Activated naive CD4-positive, alpha-beta T cell treated with Interleukin-2 at 50 U/mL for 16 hours (primary cell): ENCODE measurements around the gene MBP.
"Not testable (repeated sequence)": the region's sequence is repeated elsewhere in the genome, so short reads cannot be mapped to it uniquely, and the experiment has no call there.

ENCODE experiments used
- DNase-seq: peaks from one replicate; pipeline ENCODE4 v3.0.0-alpha.2; 2020

The MBP gene

DNA sequence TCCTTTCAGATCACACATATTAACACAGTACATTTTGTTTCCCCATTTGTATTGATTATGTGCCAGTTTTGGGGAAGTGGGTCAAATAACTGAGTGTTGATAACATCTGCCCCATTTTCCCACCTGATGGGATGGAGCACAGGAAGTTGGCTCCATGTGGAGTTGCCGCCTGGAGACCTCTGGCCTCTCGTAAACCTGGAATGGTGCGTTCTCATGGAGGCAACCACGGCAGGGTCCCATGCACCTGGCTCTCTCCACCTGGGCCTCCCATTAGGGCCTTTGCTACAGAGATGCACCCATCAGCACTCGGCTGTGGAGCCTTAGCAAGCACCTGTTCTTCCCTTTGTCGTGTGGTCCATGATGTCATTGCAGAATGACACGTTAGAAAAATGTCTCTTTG lies 130.6 kb downstream of the MBP start:
- no peak for DNase-seq

DNA sequence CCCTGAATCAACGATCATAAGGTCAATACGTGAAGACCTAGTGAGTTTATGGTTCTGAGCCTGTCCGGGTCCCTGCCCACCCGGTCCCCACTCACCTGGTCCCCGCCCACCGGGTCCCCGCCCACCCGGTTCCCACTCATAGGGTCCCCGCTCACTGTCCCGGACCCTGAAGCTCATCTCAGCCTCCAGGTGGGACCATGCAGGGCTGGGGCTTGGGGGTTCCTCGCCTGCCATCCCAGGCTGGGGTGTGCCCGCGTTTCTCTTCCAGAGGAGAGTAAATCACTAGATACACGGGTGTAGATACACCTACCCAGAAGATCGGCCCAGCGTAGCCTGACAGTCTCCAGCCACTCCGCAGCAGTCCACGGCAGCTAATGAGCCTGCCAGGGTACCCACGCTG lies 131.5 kb downstream of the MBP start:
- DNase-seq = no peak

DNA sequence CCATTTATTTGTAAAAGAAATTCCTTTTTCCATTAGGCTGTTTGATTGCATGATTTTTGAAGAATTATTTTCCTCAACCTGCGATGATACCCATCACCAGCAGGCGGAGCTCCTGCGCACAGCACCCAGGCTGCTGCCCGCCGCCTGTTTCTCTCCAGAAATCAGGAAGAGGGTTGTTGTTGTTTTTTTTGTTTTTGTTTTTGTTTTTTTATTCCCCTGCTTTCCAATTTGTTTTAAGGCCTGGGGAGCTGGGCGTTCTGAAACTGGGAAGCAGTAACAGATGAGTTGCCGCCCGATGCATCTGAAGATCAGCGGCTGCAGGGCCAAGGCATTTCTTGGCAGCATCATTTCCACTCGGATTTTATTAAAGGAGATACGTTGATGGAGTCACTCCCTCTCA lies 132.1 kb downstream of the MBP start:
- peak; percentile 56 for DNase-seq

DNA sequence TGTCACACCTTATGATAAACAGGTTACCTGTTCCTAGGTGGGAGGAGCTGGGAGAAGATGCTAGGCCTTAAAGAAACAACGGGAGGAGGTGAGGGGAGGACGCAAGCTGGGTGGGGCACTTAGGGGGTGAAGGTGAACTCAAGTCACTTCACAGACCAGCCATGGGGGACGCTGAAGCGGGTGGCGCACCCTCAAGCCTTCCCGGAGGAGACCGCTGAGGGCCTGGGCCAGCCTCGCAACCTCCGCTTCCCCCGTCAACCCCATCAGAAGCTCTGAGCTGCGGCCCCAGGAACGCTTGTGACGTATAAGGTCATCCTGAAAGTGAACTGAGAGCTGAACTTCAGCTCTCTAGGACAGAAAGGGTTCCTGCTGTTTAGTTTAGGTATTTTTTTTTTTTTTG lies 133.5 kb downstream of the MBP start:
- DNase-seq = no peak

DNA sequence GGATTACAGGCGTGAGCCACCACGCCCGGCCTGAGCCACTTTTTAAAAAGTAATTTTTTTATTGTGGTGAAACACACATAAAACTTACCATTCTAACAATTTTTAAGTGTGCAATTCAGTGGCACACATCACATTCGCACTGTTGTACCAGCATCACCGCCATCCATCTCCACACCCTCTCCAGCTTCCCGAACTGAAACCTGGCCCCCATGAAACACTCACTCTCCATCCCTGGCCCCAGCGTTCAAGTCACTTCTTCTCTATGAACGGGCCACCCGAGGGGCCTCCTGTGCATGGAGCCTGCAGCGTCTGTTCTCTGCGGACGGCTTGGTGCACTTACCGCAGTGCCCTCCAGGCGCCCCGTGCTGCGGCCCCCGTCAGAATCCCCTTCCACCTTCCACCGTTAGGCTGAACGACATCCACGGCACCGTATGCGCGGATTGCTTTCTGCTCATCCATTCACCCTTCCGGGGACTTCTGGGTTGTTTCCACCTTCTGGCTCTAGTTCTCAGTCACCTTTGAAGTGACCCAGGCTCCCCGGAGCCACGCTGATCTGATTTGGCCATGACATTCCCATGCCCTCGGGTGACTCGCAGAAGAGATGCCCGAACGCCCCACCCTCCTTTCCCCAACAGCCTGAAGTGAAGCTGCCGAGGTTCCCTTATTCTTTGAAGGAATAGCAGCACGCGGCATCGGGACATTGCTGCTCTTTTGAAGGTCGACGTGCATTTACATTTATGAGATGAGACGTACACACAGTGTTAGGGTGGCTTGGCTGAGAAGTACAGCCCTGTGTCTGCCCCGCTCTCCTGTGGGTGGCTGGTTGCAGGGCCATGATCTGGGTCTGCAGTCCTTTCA lies 134.4 kb downstream of the MBP start:
- DNase-seq = no peak

DNA sequence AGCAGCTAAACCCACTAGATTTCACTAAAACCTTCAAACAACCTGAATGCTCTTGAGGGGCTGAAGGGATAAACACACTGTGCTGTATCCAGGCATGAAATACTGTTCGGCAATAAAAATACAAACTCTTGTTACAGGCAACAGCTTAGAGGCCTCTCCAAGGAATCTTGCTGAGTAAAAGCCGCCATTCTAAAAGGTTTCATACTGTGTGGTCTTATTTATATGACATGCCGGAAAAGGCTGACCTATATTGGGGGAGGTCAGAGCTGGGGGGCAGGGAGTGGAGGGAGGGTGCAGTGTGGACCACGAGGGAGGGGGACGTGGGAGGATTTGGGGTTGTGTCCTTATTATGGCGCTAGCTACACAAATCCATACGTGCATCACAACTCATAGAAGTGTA lies 136.2 kb downstream of the MBP start:
- DNase-seq = no peak

DNA sequence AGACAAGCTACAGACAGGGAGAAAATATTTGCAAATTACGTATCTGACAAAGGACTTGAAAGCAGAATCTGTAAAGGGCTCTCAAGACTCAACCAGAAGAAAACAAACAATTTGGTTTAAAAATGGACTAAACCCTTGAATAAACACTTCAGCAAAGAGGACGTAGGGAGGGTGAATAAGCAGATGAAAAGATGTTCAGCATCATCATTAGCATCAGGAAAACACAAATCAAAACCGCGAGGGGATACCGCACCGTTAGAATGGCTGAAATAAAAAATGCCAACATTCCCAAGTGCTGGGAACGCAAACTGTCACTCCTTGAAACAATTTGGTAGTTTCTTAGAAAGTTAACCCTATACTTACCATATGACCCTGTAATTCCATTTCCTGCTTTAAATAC lies 136.7 kb downstream of the MBP start:
- DNase-seq = no peak

DNA sequence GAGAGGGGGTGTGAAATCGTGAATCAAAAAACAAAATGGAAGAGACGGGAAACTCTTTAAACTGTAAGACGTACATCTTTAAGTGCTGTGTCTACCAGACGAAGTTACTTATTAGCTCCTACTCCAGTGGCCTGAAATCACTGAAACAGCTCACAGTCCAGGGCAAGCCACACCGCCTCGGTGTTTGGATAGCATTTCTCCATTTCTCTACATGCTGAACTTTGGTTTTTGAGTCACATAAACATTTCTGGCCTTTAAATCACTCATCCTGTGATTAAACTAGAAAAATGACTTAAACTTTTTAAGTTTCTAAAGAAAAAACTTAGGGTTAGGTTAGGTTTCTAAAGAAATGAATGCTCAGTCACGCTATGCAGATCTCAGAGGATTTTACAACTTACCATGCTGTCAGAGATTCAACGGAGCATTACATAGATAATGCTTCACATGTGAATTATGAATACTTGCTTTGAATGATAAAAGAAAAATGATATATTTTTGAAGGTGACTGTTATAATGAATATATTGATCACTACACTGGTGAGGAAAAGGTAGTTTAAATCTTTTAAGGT lies 138.4 kb downstream of the MBP start:
- DNase-seq = no peak

DNA sequence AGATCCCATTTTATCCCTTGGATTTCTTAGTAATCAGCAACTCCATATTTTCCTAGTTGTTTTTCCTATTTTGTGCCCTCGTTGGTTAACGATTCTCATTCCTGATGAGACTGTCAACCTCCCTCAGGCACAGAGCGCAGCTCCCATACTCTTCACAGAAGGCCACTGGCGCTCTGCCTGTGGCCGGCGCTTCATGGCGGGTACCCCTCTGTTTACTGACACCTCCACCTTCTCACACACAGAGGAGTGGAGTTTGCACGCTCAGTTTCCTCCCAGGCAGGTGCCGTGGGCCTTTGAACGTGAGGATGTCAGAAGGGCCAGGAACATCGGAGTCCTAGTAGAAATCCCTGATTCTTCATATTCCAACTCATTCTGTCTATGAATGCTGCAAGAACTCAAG lies 139.0 kb downstream of the MBP start:
- no peak for DNase-seq

DNA sequence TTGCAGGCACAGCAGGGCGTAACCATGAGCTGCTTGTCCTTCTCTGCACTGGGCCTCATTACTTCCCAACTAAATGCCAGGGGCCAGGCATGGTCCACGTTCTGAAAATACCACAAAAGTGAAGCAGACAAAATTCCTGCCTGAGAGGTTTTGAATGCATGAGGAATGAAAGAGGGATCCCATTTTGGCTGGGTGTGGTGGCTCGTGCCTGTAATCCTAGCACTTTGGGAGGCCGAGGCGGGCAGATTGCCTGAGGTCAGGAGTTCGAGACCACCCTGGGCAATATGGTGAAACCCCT lies 139.5 kb downstream of the MBP start:
- DNase-seq = no peak

DNA sequence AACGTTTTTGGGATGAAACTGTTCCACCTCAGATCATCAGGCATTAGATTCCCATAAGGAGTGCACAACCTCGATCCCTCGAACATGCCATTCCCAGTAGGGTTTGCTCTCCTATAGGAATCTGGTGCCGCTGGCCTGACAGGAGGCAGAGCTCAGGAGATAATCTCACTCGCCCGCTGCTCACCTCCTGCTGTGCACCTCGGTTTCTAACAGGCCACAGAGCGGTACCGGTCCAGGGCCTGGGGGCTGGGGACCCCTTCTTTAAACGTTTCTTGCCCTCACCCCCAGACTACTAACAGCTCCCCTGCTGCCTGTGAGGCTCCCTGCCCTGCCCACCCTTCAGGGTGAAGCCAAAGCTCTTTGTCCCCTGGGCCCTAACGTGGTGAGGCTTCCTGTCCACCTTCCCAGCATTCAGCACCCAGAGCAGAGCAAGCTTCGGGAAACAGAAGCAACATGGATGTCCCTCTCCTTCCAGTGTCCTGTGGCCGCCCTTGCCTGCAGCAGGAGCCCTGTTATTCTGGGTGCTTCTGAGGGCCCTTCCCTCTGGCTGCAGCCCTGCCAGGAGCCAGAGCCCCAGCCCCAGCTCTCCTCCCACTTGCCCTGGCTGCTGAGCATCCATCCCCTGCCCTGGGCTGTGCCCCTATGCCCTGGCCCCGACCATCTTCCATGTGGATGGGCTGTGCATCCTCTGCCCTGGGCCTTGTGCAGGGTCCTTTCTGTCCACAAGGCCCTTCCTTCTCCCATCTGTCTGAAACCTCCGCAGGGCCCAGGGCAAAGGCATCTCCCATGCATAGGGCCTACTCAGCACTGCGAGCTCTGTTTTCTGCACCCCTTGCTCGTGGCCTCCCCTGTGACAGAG lies 140.1 kb downstream of the MBP start:
- no peak for DNase-seq

DNA sequence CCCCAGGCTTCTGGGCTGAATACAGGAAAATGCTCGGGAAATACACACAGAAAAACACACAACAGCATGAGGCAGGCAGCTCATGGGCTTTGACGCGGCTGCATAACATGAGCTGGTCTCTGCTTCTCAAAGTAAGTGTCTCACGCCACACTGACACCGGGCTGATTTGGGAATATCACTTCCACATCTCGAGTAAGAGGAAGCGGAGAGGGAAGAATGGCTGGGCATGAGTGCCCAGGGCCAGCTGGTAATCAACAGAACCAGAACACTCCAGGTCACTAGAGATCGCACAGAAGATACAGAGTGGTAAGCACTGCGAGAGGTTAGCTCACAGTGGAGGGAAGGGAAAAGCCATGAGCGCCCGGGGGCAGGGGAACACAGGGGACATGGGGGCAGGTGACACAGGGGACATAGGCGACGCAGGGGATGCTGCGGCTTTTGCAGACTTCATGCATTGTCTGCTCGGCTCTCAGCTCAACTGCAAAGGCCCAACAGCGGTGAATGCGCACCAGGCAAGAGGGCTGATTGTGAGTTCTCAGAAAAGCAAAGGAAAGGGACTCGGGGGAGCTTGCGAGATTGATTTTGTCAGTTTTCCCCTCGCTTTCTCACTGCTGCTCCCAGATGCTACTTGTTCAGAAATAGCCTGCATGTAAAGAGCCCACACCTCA lies 141.4 kb downstream of the MBP start:
- DNase-seq = no peak

DNA sequence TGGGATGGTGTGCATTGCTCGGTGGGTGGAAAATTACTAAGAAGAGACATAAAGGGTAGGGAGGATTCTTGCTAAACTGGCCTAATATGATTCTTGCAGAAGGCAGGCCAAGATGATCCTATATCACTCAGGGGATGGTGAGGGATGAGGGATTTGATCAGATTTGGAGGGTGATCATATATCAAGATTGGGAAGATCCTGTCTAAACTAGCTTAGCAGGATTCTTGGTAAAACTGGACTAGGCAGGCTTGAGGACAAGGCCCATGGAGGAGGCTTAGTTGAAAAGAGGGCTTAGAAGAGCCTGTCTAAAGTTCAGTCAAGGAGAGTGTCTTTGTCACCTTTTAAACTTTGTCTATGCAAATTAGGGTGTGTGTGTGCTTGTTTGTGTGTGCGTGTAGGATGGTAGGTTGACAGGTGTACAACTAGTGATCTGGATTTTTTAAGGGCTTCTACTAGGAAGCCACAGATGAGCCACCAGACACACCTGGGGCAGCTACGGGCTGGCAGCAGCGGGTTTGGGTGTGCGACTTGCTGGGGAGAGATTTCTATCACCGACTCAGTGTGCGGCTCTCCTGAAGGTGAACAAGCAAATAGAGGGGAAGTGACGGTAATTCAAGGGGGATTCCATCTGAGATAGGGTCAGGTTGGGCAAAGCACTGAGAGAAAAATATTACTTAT lies 142.1 kb downstream of the MBP start:
- DNase-seq = not testable (repeated sequence)

DNA sequence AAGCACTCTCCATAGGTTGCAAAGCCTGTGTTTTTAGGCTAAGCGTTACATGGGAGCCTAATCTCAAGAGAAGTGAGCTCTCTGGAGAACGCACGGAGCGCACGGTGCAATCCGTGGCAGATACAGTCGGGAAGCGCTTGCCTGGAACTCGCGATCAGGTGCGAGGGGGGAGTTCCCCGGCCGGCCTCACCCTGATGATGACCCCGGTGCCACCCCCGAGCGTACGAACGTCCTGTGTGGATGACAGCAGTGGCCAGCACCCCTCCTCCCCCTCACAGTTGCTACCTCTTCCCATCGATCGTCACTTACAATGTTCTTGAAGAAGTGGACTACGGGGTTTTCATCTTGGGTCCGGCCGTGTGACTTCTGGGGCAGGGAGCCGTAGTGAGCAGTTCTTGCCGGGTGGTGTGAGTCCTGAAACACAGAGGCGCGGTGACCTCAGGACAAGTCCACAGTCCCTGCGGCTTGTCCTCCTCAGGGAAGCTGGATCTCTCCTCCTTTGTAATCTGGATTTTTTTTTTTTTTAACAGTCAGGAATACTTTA lies 142.9 kb downstream of the MBP start:
- DNase-seq = no peak

DNA sequence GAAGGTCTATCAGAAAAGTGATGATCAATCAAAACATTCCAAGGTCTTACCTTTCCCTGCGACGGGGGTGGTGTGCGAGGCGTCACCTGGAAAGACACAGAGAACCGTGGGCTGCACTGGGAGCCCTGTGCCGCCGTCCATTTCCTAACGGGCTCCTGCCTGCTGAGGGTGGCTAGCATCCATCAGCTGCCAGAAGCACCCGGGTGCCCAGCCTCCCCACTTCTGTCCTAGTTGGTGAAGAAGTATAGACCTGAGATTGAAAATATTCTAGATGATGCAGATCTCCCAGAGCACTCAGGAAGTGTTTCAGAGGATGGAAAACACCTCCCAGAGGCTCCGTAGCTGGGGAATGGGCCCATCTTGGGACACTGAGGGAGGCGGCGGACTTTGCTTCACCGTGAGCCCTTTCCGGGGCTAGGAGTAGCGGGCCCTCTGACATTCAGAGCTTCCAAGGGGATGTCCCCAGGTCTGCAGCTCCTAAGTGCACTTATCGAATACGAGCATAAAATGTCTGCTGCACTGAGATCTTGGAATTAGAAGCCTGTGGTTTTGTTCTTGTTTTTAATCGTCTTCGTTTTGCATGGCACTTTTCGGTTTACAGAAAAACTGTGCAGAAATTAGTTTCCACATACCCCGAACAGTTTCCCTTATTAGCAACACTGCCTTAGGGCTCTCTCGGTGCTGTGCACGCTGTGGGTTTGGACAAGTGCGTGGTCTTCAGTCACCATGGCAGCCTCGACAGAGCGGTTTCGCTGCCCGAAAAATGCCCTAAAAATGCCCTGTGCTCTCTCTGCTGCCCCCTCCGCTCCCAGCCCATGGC lies 143.5 kb downstream of the MBP start:
- DNase-seq = no peak

DNA sequence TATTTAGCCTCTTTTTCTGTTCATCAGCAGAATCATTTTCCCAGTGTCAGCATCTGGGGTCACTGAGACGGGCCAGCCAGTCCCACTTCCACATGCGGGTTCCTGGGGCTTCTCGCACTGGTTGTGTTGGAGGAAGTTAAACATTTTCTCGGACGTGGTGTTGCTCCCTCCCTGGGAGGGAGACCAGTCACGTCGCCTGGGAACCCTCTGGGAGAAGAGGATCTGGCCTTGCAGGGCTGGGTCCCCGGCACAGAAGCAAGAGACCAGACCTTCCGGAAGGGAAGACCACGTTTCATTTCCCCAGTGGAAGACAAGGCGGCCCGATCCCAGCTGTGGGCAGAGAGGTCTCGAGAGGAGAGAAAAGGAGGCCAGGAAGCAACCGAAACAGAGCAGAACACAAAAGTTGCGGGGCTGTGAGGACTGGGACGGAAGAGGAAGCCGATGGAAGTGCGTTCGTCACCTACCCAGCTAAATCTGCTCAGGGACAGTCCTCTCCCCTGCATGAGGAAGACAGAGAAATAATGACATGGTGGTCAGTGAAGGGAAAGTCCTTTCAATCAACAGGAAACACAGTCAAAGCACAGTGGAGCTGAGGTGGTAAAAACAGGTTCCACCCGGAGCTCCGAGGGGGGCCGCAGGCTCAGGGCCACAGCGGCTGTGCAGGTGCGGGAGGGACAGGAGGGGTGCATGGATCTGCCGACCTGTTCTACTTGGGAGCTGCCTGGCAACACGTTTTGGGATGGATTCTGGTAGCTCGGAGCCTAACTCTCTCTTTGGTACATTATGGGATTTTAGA lies 144.4 kb downstream of the MBP start:
- no peak for DNase-seq

DNA sequence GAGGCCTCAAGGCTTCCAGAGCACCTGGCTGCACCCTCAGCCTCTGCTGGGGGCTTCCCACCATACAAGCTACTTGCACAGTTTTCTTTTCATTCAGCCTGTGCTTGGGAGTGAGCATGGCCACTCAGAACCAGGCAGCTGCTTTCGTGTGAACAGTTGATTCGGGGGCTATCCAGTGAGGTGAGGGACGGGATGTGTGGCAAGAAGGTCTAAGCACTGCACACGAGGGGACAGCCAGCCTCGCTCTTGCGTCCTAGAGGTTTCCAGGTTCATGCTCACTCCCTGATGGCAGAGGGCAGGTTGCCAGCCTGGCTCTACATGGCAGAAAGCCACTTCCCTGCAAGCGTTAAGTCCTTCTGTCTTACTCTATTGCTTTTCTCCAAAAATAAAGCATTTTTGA lies 146.2 kb downstream of the MBP start:
- DNase-seq = no peak

DNA sequence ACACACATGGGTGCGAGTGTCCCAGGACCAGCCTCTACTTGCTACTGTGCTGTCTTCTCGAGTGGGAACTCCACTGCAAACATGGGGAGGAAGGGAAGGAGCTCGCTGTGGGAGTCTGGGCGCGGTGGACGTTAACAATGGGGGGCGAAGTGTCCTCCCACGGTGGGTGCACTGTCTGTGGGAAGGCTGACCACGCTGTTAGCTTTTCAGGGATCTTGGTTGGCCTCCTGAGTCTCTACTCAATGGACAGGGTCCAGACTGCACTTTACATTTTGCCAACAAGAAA lies 146.7 kb downstream of the MBP start:
- no peak for DNase-seq

DNA sequence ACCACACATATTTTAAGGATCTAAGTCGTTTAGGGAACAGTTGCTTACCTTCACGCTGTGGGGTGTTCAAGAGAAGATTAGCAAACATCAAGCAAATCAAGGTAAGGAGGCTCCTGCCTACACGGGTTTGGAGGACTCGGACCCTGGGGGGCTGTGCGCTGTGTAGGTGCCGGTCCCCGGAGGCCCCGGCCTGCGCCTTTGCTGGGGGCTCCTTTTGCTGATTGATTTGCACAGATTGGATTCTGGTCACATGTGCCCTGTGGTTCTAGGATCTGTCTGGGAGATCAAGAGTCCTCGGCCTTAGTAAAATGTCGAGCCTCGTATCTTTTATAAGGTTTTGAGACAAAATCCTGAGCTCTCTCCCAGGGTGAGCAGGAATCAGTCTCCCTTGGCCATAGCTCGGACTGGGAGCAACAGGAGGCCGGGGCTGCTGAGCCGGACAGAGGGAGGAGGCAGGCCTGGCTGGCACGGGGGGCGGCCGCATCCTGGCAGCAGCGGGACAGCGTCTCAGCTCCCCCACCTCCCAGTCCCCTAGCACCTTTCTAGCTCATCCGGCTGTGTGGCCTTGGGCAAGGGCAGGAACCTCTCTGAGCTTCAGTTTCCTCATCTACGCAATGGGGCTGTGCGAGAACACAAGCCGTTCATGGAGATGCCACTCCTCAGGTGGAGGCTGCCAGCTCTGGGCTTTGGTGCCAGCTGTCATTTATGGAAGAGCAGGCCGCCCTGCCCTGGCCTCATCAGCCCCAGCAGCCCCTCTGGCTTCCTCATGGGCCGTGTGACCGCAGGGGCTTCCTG lies 147.2 kb downstream of the MBP start:
- no peak for DNase-seq
